ENCODE data around the gene PKP3.
A peak's percentile ranks its signal among the peaks of the same experiment; 100 is the strongest.
"Not testable (repeated sequence)": the region's sequence is repeated elsewhere in the genome, so short reads cannot be mapped to it uniquely, and the experiment has no call there.

PKP3 gene

GRCh38 chr11:396948-397548 lies 3.0 kb downstream of the PKP3 start:
- no peak for DNase-seq (ENCODE audit: low read depth in 2 of 2)

- no peak for DNase-seq (ENCODE audit: low read depth in 2 of 2)
These were observed 4.8 kb downstream of the PKP3 start for GRCh38 chr11:398826-399225.

DNA sequence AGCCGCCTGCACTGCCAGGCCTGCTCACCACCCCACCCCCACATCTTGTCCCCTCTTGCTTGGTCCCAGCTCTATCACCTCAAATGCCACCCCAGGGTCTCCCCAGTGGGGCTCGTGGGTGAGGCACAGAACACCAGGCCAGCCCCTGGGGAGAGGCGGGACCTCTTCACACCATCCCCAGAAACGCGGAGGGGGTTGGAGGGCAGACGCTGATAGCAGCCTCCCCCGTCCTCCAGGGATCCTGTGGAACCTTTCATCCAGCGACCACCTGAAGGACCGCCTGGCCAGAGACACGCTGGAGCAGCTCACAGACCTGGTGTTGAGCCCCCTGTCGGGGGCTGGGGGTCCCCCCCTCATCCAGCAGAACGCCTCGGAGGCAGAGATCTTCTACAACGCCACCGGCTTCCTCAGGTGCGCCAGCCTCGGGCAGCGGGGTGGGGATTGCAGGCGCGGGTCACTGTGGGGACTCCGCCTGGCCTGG lies 5.8 kb downstream of the PKP3 start:
- DNase-seq (ENCODE audit: low read depth in 2 of 2): no peak

- no peak for DNase-seq (ENCODE audit: low read depth in 2 of 2)
These were observed 6.3 kb downstream of the PKP3 start for GRCh38 chr11:400241-400689.

- DNase-seq (ENCODE audit: low read depth in 2 of 2): not testable (repeated sequence)
These were observed 7.2 kb downstream of the PKP3 start for GRCh38 chr11:401196-401595.

GRCh38 chr11:403021-403760 lies 9.2 kb downstream of the PKP3 start:
- no peak for DNase-seq (ENCODE audit: low read depth in 2 of 2)

DNA sequence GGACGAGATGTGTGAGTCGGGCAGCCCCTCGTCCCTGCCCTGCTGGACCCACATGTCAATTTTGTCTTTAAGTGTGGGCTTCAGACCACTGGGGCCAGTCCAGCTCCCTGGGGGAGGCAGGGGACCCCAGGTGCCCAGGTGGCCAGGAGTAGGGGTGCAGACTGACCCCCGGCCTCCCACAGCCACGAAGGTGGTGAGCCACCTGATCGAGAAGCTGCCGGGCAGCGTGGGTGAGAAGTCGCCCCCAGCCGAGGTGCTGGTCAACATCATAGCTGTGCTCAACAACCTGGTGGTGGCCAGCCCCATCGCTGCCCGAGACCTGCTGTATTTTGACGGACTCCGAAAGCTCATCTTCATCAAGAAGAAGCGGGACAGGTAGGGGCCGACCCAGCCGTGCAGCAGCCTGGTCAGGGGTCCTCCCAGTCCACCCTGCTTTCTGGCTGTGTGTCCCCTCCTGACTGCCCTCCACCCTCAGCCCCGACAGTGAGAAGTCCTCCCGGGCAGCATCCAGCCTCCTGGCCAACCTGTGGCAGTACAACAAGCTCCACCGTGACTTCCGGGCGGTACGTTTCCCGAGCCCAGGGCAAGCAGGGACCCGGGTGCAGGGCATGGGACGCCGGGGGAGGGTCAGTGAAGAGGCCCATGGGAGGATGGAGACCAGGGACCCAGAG lies 9.9 kb downstream of the PKP3 start:
- DNase-seq (ENCODE audit: low read depth in 2 of 2): no peak

DNA sequence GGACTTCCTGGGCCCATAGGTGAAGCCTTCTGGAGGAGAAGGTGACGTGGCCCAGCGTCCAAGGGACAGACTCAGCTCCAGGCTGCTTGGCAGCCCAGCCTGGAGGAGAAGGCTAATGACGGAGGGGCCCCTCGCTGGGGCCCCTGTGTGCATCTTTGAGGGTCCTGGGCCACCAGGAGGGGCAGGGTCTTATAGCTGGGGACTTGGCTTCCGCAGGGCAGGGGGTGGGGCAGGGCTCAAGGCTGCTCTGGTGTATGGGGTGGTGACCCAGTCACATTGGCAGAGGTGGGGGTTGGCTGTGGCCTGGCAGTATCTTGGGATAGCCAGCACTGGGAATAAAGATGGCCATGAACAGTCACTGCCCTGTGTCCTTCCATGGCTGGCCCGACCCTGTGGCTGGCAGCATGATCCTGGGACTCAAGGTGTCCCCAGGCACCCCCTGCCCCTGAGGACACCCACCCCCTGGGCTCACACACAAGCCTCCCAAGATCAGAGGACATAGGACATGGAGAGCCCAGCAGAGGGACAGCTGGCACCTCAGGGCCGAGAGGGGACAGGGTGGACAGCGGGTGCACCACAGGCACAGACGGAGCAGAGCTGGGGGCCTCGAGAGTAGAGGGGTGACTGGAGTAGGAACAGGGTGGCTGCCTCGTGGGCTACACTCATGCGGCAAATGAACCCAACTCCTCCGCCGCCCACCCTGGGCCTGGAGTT lies 10.7 kb downstream of the PKP3 start:
- no peak for DNase-seq (ENCODE audit: low read depth in 2 of 2)

- no peak for DNase-seq (ENCODE audit: low read depth in 2 of 2)
These were observed 11.4 kb downstream of the PKP3 start for GRCh38 chr11:405323-405953.

DNA sequence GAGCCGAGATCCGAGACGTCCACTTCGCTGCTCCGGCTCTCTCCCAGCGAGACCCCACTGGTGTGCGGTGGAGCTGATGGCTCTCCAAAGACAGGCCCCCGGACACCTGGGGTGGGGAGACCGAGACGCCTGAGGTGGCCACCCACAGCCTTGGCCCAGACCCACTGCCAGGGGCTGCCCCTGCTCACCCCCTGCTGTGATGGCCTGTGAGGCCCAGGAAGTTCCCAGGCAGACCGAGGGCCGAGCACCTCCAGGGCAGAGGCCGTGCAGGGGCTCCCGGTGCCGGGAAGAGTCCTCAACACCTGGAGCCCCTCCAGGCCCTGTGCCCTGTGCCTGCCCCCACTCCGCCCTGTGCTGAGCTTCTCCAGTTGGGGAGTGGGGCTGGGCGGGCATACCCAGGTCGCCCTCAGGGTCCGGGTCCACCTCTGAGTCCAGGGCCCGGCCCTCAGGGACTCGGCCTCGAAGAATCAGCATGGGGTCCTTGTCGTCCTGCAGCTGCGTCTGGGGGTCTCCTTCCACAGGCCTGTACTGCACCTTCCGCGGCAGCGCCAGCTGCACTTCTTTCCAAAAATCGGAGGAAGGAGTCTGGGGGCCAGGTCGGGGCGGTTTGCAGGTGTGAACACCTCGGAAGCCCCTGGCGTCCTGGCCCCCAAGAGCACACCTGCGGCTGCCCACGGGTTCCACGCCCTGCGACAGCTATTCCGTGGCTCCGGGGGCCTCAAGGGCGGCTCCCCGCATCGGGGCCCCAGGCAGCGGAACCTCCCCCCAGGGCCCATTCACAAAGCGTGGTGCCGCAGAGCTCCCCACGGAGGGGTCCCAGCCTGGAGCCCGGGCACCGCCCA lies 12.2 kb downstream of the PKP3 start:
- no peak for DNase-seq (ENCODE audit: low read depth in 2 of 2)

DNA sequence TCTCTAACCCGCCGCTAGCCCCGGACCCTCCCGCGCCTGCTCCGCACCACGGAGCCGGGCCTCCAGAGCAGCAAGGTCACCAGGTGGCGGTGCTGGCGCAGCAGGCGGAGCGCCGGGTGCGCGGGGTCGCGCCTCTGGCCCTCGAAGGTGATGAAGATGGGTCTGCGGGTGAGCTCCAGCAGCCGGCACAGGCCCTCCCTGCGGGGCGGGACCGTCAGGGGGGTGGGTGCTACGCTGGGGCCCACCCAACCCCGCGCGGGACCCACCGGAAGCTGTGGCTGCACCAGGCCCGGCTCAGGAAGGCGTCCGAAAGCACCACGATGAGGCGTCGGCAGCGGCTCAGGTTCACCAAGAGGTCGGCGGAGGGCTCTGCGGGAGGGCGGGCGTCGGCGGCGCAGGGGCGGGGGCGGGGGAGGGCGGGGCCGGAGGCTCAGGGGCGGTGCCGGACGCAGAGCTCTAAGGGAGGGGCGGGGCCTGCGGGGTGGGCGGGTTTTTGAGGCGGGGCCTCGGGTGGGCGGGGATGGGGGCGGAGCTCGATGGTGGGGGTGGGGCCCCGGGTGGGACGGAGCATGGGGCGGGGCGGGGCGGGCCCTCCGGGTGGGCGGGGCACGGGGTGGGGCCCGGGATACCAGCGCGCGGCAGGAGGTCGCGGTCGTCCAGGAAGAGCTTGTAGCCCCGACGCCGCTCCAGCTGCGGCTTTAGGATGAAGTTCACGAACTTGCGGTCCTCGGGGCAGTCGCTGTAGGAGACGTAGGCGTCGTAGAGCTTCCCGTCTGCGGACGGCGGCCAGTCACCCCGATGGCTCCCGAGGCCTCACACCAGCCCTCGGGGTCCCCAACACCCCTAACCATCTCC lies 13.0 kb downstream of the PKP3 start:
- peak; percentile 89 for DNase-seq (ENCODE audit: low read depth in 2 of 2)

- no peak for DNase-seq (ENCODE audit: low read depth in 2 of 2)
These were observed 13.7 kb downstream of the PKP3 start for GRCh38 chr11:407651-408123.

DNA sequence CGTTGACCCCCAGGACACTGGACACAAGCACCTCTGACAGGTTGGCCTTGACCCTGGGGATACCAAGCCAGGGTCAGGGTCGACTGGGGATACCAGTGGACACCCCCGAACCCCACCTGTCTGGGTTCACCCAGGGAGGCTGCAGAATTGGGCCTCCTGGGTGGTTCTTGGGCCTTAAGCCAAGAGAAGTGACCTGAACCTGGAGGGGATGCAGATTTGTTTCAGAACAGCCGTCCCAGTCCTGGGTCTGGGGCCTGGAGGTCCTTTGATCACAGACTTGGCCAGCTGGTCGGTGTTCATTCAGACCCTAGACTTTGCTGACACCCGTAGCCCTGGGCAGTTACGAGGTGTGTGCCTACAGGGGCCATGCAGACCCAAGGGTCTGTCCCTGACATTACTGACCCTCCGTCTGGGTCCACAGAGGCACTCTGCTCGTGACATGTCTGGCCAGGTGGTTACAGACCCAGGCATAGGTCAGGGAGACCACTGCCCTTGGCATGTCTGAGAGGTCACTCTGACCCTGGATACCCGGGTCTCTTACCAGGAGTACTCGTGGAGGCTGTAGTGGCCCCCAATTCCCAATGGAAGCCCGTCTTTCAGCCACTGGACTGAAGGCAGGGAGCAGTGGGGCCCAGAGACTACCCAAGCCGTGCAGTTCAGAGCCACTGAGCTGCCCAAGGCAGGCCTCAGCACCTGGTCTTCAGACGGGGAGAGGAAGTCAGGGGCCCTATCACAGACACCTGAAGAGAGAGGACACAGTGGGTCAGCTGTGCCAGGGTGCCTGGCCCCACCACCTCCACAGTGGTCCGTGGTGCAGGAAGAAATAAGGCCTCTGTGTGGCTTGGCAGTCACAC lies 14.4 kb downstream of the PKP3 start:
- DNase-seq (ENCODE audit: low read depth in 2 of 2): no peak

DNA sequence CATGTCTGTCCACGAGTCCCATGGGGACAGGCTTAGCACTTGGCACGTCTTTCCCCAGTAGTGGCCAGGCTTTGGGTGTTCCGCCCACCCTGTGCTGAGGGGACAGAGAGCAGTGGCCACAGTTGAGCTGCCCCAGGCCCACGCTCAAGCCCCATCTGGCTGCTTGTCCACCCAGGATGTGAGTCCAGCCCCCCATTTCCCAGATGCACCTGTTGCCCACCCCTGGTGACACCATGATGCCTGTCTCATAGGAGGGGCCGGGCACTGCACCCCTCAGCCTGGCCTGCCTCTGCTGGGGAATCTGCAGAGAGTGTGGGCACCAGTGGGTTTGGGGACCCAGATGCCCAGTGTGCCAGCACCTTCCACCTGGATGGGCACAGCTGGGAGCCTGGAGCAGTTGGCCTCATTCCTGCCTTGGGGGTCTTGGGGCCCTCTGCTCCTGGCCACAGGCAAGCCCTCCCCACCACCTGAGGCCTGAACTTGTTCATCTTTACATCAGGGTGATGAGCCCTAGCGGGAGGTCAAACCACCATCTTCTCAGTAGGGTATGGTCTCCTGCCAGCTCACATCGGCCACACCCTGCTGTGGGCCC lies 15.1 kb downstream of the PKP3 start:
- DNase-seq (ENCODE audit: low read depth in 2 of 2): no peak

DNA sequence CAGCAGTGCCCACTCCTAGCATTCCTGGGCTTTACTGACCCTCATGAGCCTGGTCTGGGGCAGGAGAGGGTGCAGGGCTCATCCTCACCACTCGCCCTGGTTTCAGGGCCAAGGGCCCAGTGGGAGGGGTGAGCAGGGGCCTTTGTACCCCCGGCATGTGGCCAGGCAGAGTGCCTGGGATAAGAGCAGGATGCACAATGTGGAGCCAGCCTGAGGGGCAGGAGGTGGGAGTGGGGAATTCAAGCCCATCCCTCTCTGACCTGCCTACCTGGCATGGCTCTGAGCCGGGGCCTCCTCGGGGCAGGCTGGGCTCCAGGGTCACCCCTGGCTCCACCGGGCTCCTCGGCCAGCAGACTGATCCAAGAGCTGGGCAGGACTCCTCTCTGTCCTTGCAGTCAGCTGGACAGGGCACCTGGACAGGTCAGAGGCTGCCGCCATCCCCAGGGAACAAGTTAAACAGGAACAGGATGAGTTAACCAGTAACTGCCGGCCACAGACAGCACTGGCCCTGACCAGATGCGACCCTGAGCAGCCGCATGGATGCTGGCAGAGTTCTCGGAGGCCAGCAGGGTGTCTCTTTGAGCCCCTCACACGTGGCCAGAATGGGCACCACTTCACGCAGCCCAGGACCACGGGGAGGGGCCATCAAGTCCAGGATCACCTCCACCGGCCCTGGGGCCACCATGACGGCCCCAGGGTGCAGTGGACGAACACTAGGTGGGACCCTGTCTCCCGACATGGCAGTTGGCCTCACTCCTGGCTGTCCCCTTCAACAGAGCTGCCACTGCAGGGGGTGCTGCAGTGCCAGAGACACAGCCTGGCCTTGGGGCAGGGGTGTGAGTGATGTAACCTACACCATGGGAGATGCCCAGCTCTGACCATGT lies 15.8 kb downstream of the PKP3 start:
- no peak for DNase-seq (ENCODE audit: low read depth in 2 of 2)

DNA sequence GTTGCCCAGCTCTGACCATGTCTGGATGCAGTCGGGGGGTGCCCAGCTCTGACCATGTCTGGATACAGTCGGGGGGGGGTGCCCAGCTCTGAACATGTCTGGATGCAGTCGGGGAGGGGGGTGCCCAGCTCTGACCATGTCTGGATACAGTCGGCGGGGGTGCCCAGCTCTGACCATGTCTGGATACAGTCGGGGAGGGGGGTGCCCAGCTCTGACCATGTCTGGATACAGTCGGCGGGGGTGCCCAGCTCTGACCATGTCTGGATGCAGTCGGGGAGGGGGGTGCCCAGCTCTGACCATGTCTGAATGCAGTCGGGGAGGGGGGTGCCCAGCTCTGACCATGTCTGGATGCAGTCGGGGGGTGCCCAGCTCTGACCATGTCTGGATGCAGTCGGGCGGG lies 16.7 kb downstream of the PKP3 start:
- not testable (repeated sequence) for DNase-seq (ENCODE audit: low read depth in 2 of 2)

GRCh38 chr11:411520-411919 lies 17.5 kb downstream of the PKP3 start:
- DNase-seq (ENCODE audit: low read depth in 2 of 2): not testable (repeated sequence)

All from stimulated activated CD8-positive, alpha-beta memory T cell treated with anti-CD3 and anti-CD28 coated beads, Interleukin-2, amount 100 ng/mL, for 48 hours (primary cell).